HG03066 (cell line): ENCODE measurements around the gene RPUSD1.
A peak's percentile ranks its signal among the peaks of the same experiment; 100 is the strongest.

Experiments
- ATAC-seq: cut with Tn5 transposase; IDR thresholded peaks from one replicate; pipeline ENCODE4 v1.9.1; 2021; ENCODE audit warnings: low read depth; ENCODE audit not compliant: unreplicated experiment

RPUSD1 gene

GRCh38 chr16:819336-820043, 31.3 kb upstream of the RPUSD1 start:
- no peak for ATAC-seq

- ATAC-seq, result no peak
Observed at GRCh38 chr16:818592-818991, 30.4 kb upstream of the RPUSD1 start.

GRCh38 chr16:818132-818531, 30.0 kb upstream of the RPUSD1 start:
- ATAC-seq, result no peak

DNA sequence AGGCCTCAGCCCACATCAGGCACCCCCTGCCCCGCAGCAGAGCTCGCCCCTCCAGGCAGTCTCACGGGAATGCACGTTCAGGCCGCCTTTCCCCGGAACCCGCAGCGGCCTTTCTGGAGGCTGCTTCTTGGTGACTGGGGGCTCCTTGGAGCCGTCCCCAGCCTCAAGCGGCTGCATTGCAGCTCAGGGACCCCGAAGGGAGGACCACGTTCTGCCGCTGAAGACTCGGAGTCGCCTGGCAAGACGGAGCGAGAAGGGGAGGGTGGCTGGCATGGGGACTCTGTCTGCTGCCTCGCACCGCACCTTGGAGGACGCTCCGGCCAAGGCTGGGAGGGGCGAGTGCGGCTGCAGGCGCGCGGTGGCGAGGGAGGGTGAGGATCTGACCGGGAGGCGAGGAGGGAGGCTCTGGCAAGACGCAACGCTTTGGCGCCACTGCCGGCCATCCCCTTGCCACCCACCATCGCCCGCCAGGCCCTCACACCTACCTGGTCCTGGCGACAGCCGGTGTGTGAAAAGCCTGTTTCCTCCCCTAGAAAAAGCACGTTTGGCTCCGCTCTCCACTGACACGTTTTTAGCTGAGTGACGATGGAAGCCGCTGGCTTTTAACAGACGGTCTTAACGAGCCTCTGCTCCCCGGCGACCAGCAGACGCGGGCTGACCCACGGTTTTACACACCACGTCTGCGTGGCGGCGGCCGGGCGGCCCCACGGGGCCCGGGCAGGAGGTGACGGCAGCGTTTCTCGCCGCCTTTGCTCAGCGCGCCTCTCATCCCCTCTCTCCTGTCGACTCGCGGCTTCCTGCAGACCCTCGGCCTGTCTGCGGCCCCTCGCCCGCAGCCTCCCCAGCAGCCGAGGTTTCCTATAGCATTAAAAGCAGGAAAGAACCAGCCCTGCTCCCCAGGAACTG, 29.1 kb upstream of the RPUSD1 start:
- ATAC-seq, result no peak

DNA sequence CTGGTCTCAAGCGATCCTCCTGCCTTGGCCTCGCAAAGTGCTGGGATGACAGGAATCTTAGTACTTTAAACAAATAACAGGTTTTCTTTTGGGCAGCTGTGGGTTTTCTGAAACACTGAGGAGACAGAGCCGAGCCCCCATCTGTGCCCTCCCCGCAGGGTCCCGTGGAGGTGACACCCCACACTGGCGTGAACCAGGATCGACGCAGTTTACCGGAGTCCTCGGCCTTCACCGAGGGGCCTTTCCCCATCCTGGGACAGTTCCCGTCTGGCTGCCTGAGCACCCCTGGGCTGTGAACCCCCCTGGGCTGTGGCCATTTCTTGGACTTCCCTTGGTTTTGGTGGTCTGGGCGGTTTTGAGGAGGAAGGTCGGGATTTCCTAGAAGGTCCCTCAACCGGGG, 27.7 kb upstream of the RPUSD1 start:
- ATAC-seq, result no peak

DNA sequence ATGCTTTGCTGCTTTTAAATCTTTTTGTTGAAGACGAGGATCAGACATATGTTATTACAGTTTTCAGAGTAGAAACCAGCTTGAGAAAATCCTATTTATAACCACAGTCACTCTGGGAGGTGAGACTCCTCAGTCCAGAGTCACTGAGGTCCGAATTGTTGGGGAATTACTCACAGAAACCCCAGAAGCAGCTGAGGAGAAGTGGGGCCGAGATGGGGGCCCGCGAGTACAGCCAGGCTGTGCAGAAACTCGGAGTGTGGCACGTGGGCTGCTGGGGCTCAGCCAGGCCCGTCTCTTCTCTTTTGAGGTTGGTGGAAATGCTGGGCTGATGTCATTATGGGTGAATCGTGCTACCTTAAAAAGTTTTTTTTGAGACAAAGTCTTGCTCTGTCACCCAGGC, 26.8 kb upstream of the RPUSD1 start:
- no peak for ATAC-seq

- ATAC-seq, result no peak
Observed at GRCh38 chr16:813916-814412, 25.8 kb upstream of the RPUSD1 start.

DNA sequence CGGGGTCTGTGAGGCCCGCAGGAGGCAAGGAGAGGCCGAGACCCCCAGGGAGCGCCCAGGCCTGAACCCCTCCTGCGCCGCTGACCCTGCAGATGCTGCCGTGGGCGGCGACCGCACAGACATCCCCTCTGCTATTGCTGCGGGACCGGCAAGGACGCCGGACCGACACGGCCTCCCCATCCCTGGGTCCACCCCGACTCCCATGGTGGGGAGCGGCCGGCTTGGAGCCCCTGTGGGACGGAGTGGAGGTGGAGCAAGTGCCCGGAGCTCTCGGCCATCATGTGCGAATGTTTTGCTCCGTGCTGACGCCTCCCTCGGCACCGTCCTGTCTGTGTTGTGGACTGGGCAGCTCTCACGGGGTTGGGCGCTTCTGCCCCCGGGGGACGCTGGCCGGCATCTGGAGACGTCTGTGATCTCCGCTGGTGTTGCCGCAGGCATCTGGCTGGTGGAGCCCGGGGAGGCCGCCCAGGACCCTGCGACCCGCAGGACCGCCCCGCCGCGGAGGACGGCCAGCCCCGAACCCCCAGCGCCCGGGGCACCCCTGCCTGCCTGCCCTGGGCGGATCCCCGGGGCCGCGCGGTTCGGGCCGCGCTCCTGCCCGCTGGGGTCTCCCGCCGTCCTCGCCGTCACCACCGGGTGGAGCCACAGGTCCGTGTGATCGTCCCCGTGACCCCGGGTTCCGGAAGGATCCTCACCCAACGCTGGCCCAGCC, 25.2 kb upstream of the RPUSD1 start:
- no peak for ATAC-seq

DNA sequence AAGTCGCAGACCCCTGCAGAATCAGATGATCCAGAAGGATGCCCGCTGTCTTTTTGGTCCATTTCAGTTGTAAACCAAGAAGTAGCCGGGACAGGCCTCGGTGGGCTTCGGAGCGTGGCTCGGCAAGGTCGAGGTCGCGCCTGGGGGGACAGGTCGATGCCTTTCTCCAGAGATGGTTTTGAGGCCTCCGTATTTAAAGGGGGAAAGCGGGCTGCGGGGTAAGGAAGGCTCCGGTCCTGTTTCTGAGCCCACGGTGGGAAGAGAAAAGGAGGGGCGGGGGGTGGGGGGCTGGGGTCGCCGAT, 19.9 kb upstream of the RPUSD1 start:
- ATAC-seq, result no peak

GRCh38 chr16:807347-808084, 19.3 kb upstream of the RPUSD1 start:
- ATAC-seq, result peak; percentile 66

DNA sequence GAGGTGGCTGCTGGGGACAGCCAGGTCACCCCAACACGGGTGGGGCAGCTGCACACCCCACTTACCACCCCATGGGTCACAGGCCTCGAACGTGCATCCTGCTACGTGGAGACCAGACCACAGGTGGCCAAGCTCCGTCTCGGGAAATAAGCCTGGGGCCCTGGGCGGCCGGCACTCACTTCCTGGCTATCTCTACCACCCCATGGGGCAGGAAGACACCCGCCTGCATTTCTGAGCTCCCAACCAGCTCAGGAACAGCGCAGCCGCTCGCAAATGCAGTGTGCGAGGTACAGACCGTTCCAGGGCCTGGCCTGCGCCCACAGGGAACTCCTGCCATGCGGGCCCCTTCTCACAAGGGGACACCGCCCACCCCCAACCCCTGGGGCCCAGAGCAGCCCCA, 17.3 kb upstream of the RPUSD1 start:
- ATAC-seq, result no peak

- ATAC-seq, result no peak
Observed at GRCh38 chr16:804193-805048, 16.2 kb upstream of the RPUSD1 start.

DNA sequence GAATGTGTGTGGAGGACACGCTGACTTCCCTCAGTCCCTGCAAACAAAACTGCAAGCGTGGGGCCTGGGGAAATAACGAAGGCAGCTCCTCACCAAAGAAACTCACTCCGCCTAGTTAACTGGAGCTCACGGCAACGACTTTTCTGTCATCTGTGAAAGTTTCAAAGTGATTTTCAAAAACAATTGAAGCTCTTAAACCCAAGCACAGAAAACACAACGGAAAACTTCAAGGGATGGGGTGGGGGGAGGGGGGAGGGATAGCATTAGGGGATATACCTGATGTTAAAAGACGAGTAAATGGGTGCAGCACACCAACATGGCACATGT, 15.5 kb upstream of the RPUSD1 start:
- ATAC-seq, result no peak

DNA sequence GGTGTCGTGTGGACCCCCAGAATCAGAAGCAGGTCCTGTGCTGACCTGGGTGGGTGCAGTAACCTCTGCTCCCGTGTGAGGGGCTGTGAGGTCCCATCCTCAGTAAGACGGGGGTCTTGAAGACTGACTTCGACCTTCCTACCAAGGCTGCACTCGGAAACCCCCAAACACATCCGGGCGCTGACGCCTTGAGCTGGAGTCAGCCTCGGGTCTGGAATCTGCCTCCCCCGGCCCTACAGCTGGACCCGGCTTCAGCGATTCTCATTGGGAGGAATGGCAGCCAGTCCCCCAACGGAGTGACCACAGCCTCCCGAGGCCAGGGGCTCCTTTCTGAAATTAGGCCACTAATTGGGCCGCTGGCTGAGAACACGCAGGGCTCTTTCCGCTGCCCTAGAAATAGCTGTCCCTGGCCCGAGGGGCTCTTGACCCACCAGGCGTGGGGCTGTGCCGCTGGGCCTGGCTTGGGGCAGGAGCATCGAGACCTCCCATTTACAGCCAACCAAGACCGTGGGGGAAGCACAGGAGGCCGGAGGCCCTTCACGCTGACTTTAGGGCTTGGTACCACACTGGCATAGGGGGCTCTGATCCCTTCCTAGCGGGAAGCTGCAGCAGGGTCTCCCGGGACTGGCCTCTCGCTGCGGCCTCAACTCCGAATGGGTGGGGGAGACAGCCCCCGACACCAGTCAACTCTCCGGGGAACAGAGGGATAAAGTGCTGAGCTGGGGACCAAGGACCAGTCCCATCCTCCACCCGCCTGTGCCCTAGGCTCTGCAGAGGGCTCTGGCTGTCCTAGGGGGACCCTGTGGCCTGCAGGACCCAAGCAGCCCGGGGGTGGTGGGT, 15.0 kb upstream of the RPUSD1 start:
- ATAC-seq, result no peak

DNA sequence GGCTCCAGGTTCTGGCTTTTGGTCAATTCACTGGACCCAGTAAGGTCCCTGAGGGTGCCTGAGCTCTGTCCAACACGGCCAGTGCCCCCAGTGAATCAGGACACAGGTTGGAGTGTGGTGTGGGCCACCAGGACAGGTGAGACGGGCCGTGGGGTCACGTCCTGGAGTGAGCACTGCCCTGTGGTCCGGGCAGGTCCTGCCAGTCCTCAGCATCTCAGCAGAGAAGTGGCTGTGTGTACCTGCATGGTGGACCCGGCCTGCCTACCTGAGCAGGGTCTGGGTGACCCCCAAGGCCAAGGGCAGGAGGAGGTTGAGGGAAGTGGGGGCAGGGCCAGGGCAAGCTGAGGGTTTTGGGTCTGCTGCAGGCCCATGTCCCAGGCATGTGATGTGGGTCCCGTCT, 14.3 kb upstream of the RPUSD1 start:
- no peak for ATAC-seq

DNA sequence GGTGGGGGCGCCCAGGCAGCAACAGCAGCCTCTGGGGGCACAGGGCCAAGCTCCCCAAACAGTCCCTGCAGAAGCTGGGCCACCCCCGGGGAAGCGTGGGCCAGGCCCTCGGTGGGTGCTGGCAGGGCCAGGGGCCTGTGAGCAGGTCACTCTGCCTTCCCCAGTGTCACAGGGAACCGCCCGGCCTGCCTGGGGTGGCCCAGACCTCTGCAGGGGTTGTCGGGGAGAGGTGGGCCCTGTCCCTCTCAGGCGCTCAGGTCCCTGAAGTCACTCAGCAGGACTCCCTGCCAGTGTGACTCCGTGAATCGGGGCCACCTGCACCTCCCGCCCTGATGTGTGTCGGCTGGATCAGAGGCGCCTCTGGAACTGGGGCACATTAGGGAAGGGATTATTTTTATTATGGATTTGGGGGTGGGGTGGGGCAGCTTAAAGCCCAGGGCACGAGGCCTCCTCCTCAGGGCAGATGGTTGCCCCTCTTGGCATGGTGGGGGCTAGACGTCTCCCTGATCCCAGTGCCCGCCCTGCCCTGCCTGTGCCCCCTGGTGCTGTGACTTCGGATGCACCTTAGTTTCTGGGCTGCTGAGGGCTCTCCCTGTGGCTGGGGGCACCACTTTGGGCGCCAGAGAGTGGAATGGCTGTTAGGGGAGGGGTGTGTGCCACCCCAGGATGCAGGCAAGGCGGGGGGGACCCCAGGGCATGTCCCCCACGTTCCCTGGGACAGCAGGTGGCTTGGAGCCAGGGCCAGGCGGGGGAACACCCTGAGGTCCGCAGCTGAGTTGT, 13.6 kb upstream of the RPUSD1 start:
- no peak for ATAC-seq

DNA sequence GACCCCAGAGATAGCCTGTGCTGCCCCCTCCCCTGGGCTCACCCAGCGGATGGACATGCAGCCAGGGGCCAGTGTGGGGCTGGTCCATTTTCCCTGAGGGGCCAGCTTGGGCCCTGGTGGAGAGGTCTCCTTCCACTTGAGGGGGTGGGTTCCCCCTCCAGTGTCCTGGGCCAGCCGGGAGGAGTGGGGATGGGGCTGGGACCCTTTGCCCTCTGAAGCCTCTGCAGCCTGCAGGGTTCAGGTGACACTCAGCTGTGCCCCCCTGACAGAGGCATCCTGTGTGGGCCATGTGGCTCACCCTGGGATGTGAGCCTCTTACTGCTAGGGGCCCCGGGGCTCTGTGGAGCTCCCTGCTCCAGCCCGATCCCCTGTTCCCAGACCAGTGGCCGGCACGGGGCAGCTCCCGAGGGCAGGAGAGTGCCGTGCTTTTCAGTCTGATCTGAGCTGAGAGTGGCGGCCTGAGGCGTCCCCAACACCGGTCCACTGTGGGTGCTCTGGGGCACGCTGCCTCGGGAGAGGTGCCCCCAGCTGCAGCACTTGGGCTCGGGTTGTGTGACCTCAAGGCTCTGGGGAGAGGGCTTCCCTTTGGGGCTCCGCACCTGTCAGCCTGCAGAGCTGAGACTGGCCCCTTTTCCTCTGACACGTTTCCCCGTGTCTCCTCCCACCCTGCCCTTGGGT, 12.8 kb upstream of the RPUSD1 start:
- no peak for ATAC-seq
